CD4-positive, alpha-beta T cell treated with Interferon alpha-2 for 1 hour (primary cell): ENCODE data around the gene IQGAP1.
"Not testable (repeated sequence)": the region's sequence is repeated elsewhere in the genome, so short reads cannot be mapped to it uniquely, and the experiment has no call there.

ENCODE experiments used
- DNase-seq, 2 donors: peaks; one replicate each; pipeline ENCODE4 v3.0.0-alpha.2; 2020 to 2022

IQGAP1 gene

GRCh38 chr15:90489514-90489913 is 101.5 kb downstream of the IQGAP1 start:
- no peak for DNase-seq

- no peak for DNase-seq
These were observed 101.9 kb downstream of the IQGAP1 start for GRCh38 chr15:90489944-90490343.

GRCh38 chr15:90493647-90494046 is 105.6 kb downstream of the IQGAP1 start:
- peak in 1 of 2 donors; percentile 26 for DNase-seq

DNA sequence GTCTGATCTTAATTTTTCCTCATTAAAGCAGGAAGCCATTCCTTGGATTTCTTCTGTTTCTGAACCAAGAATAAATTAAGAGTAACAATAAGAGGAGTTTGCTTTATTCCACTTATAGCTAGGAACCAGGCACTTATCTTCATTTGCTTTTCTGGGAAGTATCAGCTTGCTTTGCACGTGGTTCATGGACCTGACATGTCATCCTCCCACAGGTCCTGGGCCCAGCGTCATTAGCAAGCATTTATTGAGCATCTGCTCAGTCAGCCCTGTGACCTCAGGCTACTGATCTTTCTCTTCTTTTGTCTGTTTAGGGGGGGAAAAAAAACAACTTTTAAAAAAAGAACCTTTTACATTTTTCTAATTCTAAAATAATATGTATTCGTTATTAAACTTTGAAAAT is 107.0 kb downstream of the IQGAP1 start:
- no peak for DNase-seq

- DNase-seq, result no peak
These were observed 108.7 kb downstream of the IQGAP1 start for GRCh38 chr15:90496791-90497190.

DNA sequence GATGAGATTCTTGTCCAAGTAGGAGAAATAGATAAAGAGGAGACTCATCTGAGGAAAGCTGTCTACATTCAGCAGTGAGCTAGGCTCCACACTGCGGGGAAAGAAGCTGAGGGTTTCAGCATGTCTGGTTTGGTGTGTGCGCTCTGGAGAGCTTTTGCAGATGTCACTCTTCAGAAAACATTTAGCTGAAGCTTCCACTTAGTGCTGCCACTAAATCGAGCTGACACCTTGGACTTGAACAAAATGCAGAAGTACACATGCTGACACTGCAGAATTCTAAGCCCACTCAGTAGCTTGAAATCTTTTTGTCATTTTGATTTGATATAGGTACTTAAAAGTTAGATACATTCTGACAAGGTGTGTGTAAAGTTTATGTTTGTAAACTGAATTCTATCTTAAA is 109.3 kb downstream of the IQGAP1 start:
- DNase-seq, result no peak

GRCh38 chr15:90497912-90498311 is 109.9 kb downstream of the IQGAP1 start:
- no peak for DNase-seq

DNA sequence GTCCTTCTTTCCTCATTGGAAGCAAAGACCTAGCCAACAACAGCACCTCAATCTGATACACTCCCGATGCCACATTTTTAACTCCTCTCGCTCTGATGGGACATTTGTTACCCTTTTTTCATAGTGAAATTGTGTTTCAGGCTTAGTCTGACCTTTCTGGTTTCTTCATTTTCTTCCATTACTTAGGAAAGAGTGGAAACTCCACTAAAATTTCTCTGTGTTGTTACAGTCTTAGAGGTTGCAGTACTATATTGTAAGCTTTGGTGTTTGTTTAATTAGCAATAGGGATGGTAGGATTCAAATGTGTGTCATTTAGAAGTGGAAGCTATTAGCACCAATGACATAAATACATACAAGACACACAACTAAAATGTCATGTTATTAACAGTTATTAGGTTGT is 112.1 kb downstream of the IQGAP1 start:
- no peak for DNase-seq

DNA sequence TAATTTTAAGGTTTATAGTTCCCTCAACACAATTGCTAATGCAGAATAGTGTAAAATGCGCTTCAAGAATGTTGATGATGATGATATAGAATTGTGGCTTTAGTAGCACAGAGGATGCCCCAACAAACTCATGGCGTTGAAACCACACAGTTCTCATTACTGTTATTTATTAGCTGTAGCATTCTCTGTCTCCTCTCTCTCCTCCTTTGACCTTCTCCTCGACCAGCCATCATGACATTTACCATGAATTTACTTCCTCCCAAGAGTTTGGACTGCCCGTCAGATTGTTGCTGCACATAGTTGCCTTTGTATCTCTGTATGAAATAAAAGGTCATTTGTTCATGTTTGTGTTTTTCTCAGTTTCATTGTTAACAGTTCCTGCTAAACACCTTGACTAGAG is 113.9 kb downstream of the IQGAP1 start:
- DNase-seq, result no peak

- not testable (repeated sequence) for DNase-seq
These were observed 122.7 kb downstream of the IQGAP1 start for GRCh38 chr15:90510781-90511180.

DNA sequence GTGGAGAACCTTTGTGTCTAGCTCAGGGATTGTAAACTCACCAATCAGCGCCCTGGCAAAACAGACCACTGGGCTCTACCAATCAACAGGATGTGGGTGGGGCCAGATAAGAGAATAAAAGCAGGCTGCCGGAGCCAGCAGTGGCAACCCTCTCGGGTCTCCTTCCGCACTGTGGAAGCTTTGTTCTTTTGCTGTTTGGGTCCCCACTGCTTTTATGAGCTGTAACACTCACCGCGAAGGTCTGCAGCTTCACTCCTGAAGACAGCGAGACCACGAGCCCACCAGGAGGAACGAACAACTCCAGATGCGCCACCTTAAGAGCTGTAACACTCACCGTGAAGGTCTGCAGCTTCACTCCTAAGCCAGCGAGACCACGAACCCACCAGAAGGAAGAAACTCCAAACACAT is 123.2 kb downstream of the IQGAP1 start:
- DNase-seq, result peak; percentile 3 to 20

GRCh38 chr15:90512276-90512675 is 124.2 kb downstream of the IQGAP1 start:
- DNase-seq, result no peak

- DNase-seq, result no peak
These were observed 124.9 kb downstream of the IQGAP1 start for GRCh38 chr15:90512981-90513380.

GRCh38 chr15:90513448-90513847 is 125.4 kb downstream of the IQGAP1 start:
- DNase-seq, result no peak

DNA sequence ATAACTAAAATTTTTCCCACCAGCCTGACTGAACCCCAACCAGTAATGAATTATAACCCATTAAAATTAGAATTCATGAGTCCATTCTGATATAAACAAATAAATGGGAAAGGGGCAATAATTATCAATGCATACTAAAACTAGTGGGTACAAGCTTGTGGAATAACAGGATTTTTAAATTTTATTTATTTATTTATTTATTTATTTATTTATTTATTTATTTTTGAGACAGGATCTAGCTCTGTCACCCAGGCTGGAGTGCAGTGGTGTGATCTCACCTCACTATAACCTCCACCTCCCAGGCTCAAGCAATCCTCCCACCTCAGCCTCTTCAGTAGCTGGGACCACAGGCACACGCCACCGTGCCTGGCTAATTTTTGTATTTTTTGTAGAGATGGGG is 125.9 kb downstream of the IQGAP1 start:
- DNase-seq, result not testable (repeated sequence)

DNA sequence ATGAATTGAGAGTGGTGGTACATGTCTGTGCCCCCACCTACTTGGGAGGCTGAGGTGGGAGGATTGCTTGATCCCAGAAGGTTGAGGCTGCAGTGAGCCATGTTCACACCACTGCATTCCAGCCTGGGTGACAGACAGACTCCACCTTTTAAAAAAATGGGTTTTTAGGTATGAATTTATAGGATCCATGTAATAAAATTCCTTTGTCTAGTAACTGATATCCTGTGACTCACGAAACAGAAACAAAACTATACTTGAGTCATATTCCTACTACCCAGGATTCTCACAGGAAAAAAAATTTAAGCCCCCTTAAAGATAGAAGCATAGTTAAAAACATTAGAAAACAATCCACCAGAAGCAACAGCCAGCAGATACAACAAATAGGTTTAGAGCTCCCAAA is 131.6 kb downstream of the IQGAP1 start:
- DNase-seq, result no peak

DNA sequence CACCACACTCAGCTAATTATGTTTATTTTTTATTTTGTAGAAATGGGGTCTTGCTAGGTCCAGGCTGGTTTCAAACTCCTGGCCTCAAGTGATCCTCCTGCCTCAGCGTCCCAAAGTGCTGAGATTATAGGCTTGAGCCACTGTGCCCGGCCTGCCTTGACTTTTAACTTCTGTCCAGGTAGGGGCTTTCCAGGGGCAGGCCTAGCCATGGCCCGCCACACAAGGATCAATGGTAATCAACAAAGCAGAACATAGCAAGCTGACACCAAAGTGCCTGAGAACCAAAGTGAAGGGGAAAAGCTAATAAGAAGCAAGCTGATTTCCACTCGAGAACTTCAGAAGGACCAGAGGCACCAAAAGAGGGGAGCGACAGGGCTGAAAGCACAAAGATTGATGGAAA is 132.3 kb downstream of the IQGAP1 start:
- no peak for DNase-seq

DNA sequence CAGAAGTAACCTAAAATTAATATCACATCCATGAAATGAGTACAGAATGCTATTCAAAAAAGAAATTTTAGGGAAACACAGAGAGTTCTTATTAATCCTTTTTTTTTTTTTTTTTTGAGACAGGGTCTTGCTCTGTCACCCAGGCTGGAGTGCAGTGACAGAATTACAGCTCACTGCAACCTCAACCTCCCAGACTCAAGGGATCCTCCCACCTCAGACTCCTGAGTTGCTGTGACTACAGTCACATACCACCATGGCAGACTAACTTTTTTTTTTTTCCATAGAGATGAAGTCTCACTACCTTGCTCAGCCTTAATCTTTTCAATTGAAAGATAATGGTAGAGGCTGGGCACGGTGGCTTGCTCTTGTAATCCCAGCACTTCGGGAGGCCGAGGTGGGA is 135.3 kb downstream of the IQGAP1 start:
- DNase-seq, result no peak

DNA sequence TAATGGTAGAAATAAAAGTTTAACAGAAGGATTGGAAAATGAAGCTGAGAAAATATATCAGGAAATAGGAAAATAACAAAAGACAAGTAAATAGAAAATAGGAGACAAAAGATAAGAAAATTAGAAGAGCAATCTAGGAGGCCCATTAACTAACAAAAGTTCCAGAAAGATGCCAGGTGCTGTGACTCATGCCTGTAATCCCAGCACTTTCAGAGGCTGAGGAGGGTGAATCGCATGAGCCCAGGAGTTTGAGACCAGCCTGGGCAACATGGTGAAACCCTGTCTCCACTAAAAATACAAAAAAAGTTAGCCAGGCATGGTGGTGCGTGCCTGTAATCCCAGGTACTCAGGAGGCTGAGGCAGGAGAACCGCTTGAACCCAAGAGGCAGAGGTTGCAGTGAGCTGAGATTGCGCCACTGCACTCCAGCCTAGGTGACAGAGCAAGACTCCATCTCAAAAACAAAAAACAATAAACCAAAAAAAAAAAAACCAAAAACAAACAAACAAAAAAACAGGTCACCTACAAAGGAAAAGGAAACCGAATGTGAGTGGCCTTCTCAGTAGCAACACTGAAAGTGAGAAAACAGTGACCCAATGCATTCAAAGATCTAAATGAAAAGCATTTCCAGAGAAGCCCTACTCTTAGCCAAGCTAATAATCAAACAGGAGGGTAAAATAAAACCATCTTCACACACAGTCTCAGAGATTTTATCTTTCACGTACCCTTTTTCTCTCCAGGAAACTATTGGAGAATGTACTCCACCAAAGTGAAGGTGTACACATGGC is 136.2 kb downstream of the IQGAP1 start:
- not testable (repeated sequence) for DNase-seq

- DNase-seq, result no peak
These were observed 140.9 kb downstream of the IQGAP1 start for GRCh38 chr15:90529011-90529370.

DNA sequence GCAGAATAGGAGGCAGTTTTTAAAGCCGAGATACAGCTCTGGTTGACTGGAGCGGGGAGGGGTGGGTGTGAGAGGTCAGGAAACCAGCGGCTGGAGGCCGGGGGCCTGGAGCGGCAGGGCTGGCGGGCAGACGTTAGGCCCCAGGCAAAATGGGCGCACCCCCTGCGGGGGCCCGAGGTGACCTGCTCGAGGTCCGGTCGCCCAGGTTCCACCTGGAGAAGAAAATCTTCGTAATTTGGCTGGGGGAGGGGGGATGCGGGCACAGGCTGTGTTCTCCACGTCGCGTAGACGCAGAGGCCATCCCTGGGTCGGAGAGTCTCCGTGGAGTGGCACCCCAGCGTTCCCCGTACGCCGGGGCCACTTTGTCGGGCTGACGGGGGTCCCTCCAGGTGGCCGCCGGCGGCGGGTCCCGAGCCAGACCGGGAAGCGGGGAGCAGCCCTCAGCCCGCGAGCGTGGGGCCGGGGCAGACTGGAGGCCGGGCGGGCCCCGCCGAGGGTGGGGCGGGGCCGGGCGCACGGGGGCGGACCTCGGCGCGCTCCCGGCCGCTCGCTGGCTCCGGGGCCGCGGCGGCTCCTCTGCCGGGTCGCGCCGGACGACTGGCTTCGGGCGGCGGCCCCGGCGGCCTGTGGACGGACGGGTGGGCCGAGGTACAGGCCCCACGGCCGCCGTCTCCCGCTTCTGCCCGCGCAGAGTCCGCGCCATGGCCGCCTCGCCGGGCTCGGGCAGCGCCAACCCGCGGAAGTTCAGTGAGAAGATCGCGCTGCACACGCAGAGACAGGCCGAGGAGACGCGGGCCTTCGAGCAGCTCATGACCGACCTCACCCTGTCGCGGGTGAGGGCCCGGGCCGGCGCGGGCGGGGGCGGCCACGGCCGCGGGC is 141.6 kb downstream of the IQGAP1 start, which contains the start of gene CRTC3:
Gene CRTC3, plus strand, starts transcription at position 553 of the 879 bp plus-strand sequence. Its CDS starts 149 bp downstream, at position 702.
- DNase-seq, result peak; percentile 55 to 68

DNA sequence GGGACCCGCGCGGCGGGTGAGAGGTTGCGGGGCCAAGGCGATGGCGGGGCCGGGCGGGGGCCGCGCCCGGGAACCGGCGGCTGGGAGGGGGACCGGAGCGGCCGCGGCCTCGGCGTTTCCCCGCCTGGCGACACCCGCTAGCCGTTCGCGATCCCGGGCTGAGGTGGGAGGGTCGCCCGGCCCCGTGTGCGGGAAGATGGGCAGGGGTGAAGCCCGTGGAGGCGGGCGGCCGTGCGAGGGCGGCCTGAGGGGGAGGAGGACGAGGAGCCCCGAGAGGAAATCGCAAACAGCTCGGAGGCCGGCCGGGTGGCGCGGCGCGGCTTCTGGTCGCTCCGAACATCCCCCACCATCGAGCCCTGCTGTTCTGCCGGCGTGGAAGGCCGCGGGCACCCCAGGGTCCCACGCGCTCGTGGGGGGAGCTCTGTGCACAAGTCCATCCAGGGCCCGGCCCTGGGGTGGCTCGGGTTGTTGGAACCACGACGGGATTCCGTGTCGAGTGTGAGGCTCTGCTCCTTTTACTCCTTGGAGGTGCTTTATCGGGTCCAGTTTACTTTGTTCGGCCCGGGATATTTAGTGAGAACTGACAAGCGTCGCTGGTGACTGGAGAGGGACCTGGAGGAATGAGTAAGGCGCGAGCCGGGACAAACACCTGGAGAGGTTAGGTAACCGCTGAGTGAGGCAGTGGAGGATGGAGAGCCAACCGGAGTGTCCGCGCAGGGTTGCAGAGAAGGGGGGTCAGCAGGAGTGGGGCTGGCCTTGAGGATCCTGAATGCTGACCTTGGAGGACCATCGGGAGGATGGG is 142.4 kb downstream of the IQGAP1 start:
- peak; percentile 36 to 53 for DNase-seq

GRCh38 chr15:90531147-90531546 is 143.1 kb downstream of the IQGAP1 start:
- DNase-seq, result no peak
